Heart left ventricle (tissue), 13 donors: ENCODE results near the gene FAM53C.

ENCODE experiments used
- POLR2A ChIP-seq, 2 donors: fragments of 450-650 bp; IDR thresholded peaks; one replicate each; pipeline ENCODE4 v1.6.1; 2017; ENCODE audit warnings: antibody characterized with exemption in 2 of 2, mild to moderate bottlenecking in 2 of 2, moderate library complexity in 2 of 2
- TF ChIP-seq, protein P1 (sequence below), 12 donors: fragments of 200-600 bp; sonication (generic) in 4 of 12; IDR thresholded peaks; one replicate each; pipeline versions ENCODE4 v1.5.0 to v1.8.0; 2018 to 2022; ENCODE audit warnings: antibody characterized with exemption in 12 of 12, mild to moderate bottlenecking in 5 of 12
- donor health status: ischemic (EF 13 %, LVEDD 7.1; RV severe dilation, severe dysfunction).
- donor health status: DM: no; HTN: yes; CAD: no.
- donor health status: DM: no; HTN: no; CAD: no.
- donor health status: ischemic (EF 25% LVEDD 6.9; RV normal size, moderate dysfunction).
- donor health status: ischemic (EF 25% LVEDD 5.7; RV mildly dilated, moderate dysfunction).
- donor health status: ischemic (EF 35%, LVEDD 5.7; RV mildly dilated, moderate dysfunction).
- donor health status: nonischemic (EF 11% LVEDD 7.7; RV severe dilation, severe dysfunction).
- donor health status: DM: yes; HTN: yes; CAD: no.
- donor health status: PGD.
- donor health status: ischemic (EF 29% LVEDD 5.4; RV normal size, mild dysfunction).
- donor health status: nonischemic (EF 23%, LVEDD 6.1; RV moderate dilation, normal function).

DNA sequence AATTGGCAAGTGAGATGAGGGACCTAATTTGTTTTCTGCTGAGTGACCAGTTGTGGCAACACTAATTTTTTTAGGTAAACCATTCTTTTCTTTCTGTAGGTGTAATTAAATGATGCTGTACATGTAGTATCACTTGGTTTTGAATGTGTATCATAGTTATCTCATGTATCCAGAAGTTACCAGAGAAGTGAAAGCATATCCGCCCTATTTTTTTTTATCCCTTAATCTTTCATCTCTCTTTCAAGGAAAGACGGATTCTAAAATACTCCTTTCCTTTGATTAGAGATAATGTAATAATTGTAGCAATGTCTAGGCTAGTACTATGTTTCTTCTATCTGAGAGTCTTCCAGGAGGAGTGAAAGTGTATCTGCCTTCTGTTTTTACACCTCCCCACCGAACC lies 21.6 kb downstream of the FAM53C start:
- TF ChIP-seq POLR2A (IDR thresholded peaks at IDR 0.05), result no peak
- TF ChIP-seq, protein P1, sequence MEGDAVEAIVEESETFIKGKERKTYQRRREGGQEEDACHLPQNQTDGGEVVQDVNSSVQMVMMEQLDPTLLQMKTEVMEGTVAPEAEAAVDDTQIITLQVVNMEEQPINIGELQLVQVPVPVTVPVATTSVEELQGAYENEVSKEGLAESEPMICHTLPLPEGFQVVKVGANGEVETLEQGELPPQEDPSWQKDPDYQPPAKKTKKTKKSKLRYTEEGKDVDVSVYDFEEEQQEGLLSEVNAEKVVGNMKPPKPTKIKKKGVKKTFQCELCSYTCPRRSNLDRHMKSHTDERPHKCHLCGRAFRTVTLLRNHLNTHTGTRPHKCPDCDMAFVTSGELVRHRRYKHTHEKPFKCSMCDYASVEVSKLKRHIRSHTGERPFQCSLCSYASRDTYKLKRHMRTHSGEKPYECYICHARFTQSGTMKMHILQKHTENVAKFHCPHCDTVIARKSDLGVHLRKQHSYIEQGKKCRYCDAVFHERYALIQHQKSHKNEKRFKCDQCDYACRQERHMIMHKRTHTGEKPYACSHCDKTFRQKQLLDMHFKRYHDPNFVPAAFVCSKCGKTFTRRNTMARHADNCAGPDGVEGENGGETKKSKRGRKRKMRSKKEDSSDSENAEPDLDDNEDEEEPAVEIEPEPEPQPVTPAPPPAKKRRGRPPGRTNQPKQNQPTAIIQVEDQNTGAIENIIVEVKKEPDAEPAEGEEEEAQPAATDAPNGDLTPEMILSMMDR (IDR thresholded peaks at IDR 0.05), result no peak
